ENCODE results near the gene LAMB2.

The LAMB2 gene

GRCh38 chr3:49171775-49172500 lies 39.1 kb upstream of the LAMB2 start:
- peak overlapping the region; percentile 91 to 95 (median 94) for H3K9ac ChIP-seq (ENCODE audit: low read length in 5 of 5)
- H3K36me3 ChIP-seq (ENCODE audit: control insufficient read depth in 5 of 5, insufficient read depth in 5 of 5, low read length in 5 of 5) = peaks cover 0 to 35% (median 30%) of the 10 kb centered on the region in 5 donors
- H3K9me3 ChIP-seq (ENCODE audit: control insufficient read depth in 5 of 5, low read length in 5 of 5) = no peaks in the 10 kb centered on the region
- peak overlapping the region; percentile 92 for H3K27ac ChIP-seq (ENCODE audit: low read depth, low read length)
- peak overlapping the region; percentile 88 to 94 (median 90) for H3K4me3 ChIP-seq (ENCODE audit: low read depth in 1 of 5, low read length in 5 of 5)
- H3K27me3 ChIP-seq (ENCODE audit: control insufficient read depth in 5 of 5, insufficient read depth in 4 of 5, low read length in 5 of 5) = no peaks in the 10 kb centered on the region
- peaks cover 16 to 67% (median 62%) of the 10 kb centered on the region in 5 donors for H3K4me1 ChIP-seq (ENCODE audit: control insufficient read depth in 5 of 5, insufficient read depth in 5 of 5, low read length in 5 of 5)

- Histone ChIP-seq H3K9me3 (ENCODE audit: control insufficient read depth in 5 of 5, low read length in 5 of 5) (no peaks in the 10 kb centered on the region), H3K36me3 (ENCODE audit: control insufficient read depth in 5 of 5, insufficient read depth in 5 of 5, low read length in 5 of 5) (peaks cover 0 to 29% (median 23%) of the 10 kb centered on the region in 5 donors), H3K27ac (ENCODE audit: low read depth, low read length) (peak within 1 kb of the TSS; percentile 92), H3K9ac (ENCODE audit: low read length in 5 of 5) (peak within 1 kb of the TSS; percentile 91 to 95 (median 94)), H3K4me1 (ENCODE audit: control insufficient read depth in 5 of 5, insufficient read depth in 5 of 5, low read length in 5 of 5) (peaks cover 18 to 66% (median 62%) of the 10 kb centered on the region in 5 donors), H3K27me3 (ENCODE audit: control insufficient read depth in 5 of 5, insufficient read depth in 4 of 5, low read length in 5 of 5) (no peaks in the 10 kb centered on the region), H3K4me3 (ENCODE audit: low read depth in 1 of 5, low read length in 5 of 5) (peak within 1 kb of the TSS; percentile 88 to 94 (median 90))
Measured at GRCh38 chr3:49171119-49171774, 38.4 kb upstream of the LAMB2 start, which contains the start of gene KLHDC8B. Gene KLHDC8B, plus strand, starts transcription at chr3:49171598. Its CDS starts 1,172 bp downstream, at chr3:49172770.

- H3K4me1 ChIP-seq (ENCODE audit: control insufficient read depth in 5 of 5, insufficient read depth in 5 of 5, low read length in 5 of 5) = peaks cover 18 to 63% (median 58%) of the 10 kb centered on the region in 5 donors
Measured at GRCh38 chr3:49170744-49171118, 37.9 kb upstream of the LAMB2 start.

GRCh38 chr3:49166752-49167556 lies 34.1 kb upstream of the LAMB2 start:
- H3K4me3 ChIP-seq (ENCODE audit: low read depth in 1 of 5, low read length in 5 of 5) = peak overlapping the region; percentile 75 to 83 (median 79)
- H3K9ac ChIP-seq (ENCODE audit: low read length in 5 of 5) = peak overlapping the region in 2 of 5 donors; percentile 58 to 60
- H3K27ac ChIP-seq (ENCODE audit: low read depth, low read length) = peak overlapping the region; percentile 73
- no peaks in the 10 kb centered on the region for H3K9me3 ChIP-seq (ENCODE audit: control insufficient read depth in 5 of 5, low read length in 5 of 5)
- H3K36me3 ChIP-seq (ENCODE audit: control insufficient read depth in 5 of 5, insufficient read depth in 5 of 5, low read length in 5 of 5) = peaks cover 0 to 24% (median 18%) of the 10 kb centered on the region in 5 donors
- H3K27me3 ChIP-seq (ENCODE audit: control insufficient read depth in 5 of 5, insufficient read depth in 4 of 5, low read length in 5 of 5) = no peaks in the 10 kb centered on the region
- peaks cover 8 to 43% (median 37%) of the 10 kb centered on the region in 5 donors for H3K4me1 ChIP-seq (ENCODE audit: control insufficient read depth in 5 of 5, insufficient read depth in 5 of 5, low read length in 5 of 5)

More at GRCh38 chr3:49170744-49171118, 37.9 kb upstream of the LAMB2 start:
- peaks cover 0 to 23% (median 18%) of the 10 kb centered on the region in 5 donors for H3K36me3 ChIP-seq (ENCODE audit: control insufficient read depth in 5 of 5, insufficient read depth in 5 of 5, low read length in 5 of 5)
- peak overlapping the region; percentile 56 to 95 (median 93) for H3K9ac ChIP-seq (ENCODE audit: low read length in 5 of 5)
- peak overlapping the region; percentile 92 for H3K27ac ChIP-seq (ENCODE audit: low read depth, low read length)
- no peaks in the 10 kb centered on the region for H3K9me3 ChIP-seq (ENCODE audit: control insufficient read depth in 5 of 5, low read length in 5 of 5)
- H3K27me3 ChIP-seq (ENCODE audit: control insufficient read depth in 5 of 5, insufficient read depth in 4 of 5, low read length in 5 of 5) = no peaks in the 10 kb centered on the region
- H3K4me3 ChIP-seq (ENCODE audit: low read depth in 1 of 5, low read length in 5 of 5) = peak overlapping the region; percentile 54 to 90 (median 90)

- Histone ChIP-seq H3K36me3 (ENCODE audit: control insufficient read depth in 5 of 5, insufficient read depth in 5 of 5, low read length in 5 of 5) (peaks cover 0 to 32% (median 24%) of the 10 kb centered on the region in 5 donors), H3K27me3 (ENCODE audit: control insufficient read depth in 5 of 5, insufficient read depth in 4 of 5, low read length in 5 of 5) (no peaks in the 10 kb centered on the region), H3K9me3 (ENCODE audit: control insufficient read depth in 5 of 5, low read length in 5 of 5) (no peaks in the 10 kb centered on the region), H3K9ac (ENCODE audit: low read length in 5 of 5) (peak within 1 kb of the TSS; percentile 82 to 91 (median 88)), H3K27ac (ENCODE audit: low read depth, low read length) (peak within 1 kb of the TSS; percentile 73), H3K4me1 (ENCODE audit: control insufficient read depth in 5 of 5, insufficient read depth in 5 of 5, low read length in 5 of 5) (peaks cover 8 to 37% (median 33%) of the 10 kb centered on the region in 5 donors), H3K4me3 (ENCODE audit: low read depth in 1 of 5, low read length in 5 of 5) (peak within 1 kb of the TSS; percentile 75 to 83 (median 80))
Measured at GRCh38 chr3:49165771-49166751, 33.2 kb upstream of the LAMB2 start, which contains the start of gene CCDC71. Gene CCDC71, minus strand, starts transcription at chr3:49166331. Its CDS starts 2,123 bp downstream, at chr3:49164208.

GRCh38 chr3:49164983-49165720 lies 32.3 kb upstream of the LAMB2 start:
- Histone ChIP-seq H3K9ac (ENCODE audit: low read length in 5 of 5) (peak overlapping the region; percentile 82 to 91 (median 88)), H3K27ac (ENCODE audit: low read depth, low read length) (peak overlapping the region; percentile 73), H3K9me3 (ENCODE audit: control insufficient read depth in 5 of 5, low read length in 5 of 5) (no peaks in the 10 kb centered on the region)

GRCh38 chr3:49163609-49164008 lies 30.8 kb upstream of the LAMB2 start:
- H3K4me1 ChIP-seq (ENCODE audit: control insufficient read depth in 5 of 5, insufficient read depth in 5 of 5, low read length in 5 of 5) = peaks cover 4 to 28% (median 23%) of the 10 kb centered on the region in 5 donors
- no peaks in the 10 kb centered on the region for H3K9me3 ChIP-seq (ENCODE audit: control insufficient read depth in 5 of 5, low read length in 5 of 5)
- H3K27me3 ChIP-seq (ENCODE audit: control insufficient read depth in 5 of 5, insufficient read depth in 4 of 5, low read length in 5 of 5) = no peaks in the 10 kb centered on the region
- no peak overlapping the region for H3K9ac ChIP-seq (ENCODE audit: low read length in 5 of 5)
- H3K4me3 ChIP-seq (ENCODE audit: low read depth in 1 of 5, low read length in 5 of 5) = no peak overlapping the region
- peaks cover 0 to 32% (median 24%) of the 10 kb centered on the region in 5 donors for H3K36me3 ChIP-seq (ENCODE audit: control insufficient read depth in 5 of 5, insufficient read depth in 5 of 5, low read length in 5 of 5)
- H3K27ac ChIP-seq (ENCODE audit: low read depth, low read length) = no peak overlapping the region

More at GRCh38 chr3:49164983-49165720, 32.3 kb upstream of the LAMB2 start:
- H3K27me3 ChIP-seq (ENCODE audit: control insufficient read depth in 5 of 5, insufficient read depth in 4 of 5, low read length in 5 of 5) = no peaks in the 10 kb centered on the region
- peaks cover 0 to 32% (median 24%) of the 10 kb centered on the region in 5 donors for H3K36me3 ChIP-seq (ENCODE audit: control insufficient read depth in 5 of 5, insufficient read depth in 5 of 5, low read length in 5 of 5)
- peaks cover 4 to 28% (median 24%) of the 10 kb centered on the region in 5 donors for H3K4me1 ChIP-seq (ENCODE audit: control insufficient read depth in 5 of 5, insufficient read depth in 5 of 5, low read length in 5 of 5)
- H3K4me3 ChIP-seq (ENCODE audit: low read depth in 1 of 5, low read length in 5 of 5) = peak overlapping the region; percentile 75 to 83 (median 80)

GRCh38 chr3:49162751-49163419 lies 30.0 kb upstream of the LAMB2 start:
- Histone ChIP-seq H3K36me3 (ENCODE audit: control insufficient read depth in 5 of 5, insufficient read depth in 5 of 5, low read length in 5 of 5) (peaks cover 0 to 32% (median 24%) of the 10 kb centered on the region in 5 donors), H3K27ac (ENCODE audit: low read depth, low read length) (no peak overlapping the region), H3K9me3 (ENCODE audit: control insufficient read depth in 5 of 5, low read length in 5 of 5) (no peaks in the 10 kb centered on the region), H3K9ac (ENCODE audit: low read length in 5 of 5) (no peak overlapping the region), H3K4me1 (ENCODE audit: control insufficient read depth in 5 of 5, insufficient read depth in 5 of 5, low read length in 5 of 5) (peaks cover 4 to 28% (median 23%) of the 10 kb centered on the region in 5 donors), H3K4me3 (ENCODE audit: low read depth in 1 of 5, low read length in 5 of 5) (no peak overlapping the region), H3K27me3 (ENCODE audit: control insufficient read depth in 5 of 5, insufficient read depth in 4 of 5, low read length in 5 of 5) (no peaks in the 10 kb centered on the region)

All from subcutaneous abdominal adipose tissue (tissue), 5 donors.